HG02678 (cell line): Measurements from ENCODE around the gene ASB4.
"Not testable (repeated sequence)": the region's sequence is repeated elsewhere in the genome, so short reads cannot be mapped to it uniquely, and the experiment has no call there.

ENCODE experiments used
- ATAC-seq: cut with Tn5 transposase; IDR thresholded peaks from one replicate; pipeline ENCODE4 v1.9.1; 2021; ENCODE audit warnings: mild to moderate bottlenecking, moderate library complexity; ENCODE audit not compliant: unreplicated experiment

ASB4 gene

GRCh38 chr7:95485391-95486123 is at the start of gene ASB4:
Gene ASB4, plus strand, starts transcription at chr7:95485943. Its CDS starts 29 bp downstream, at chr7:95485972.
- ATAC-seq: no peak

- ATAC-seq: no peak
Observed at GRCh38 chr7:95436407-95436806, 49.3 kb upstream of the ASB4 start.

DNA sequence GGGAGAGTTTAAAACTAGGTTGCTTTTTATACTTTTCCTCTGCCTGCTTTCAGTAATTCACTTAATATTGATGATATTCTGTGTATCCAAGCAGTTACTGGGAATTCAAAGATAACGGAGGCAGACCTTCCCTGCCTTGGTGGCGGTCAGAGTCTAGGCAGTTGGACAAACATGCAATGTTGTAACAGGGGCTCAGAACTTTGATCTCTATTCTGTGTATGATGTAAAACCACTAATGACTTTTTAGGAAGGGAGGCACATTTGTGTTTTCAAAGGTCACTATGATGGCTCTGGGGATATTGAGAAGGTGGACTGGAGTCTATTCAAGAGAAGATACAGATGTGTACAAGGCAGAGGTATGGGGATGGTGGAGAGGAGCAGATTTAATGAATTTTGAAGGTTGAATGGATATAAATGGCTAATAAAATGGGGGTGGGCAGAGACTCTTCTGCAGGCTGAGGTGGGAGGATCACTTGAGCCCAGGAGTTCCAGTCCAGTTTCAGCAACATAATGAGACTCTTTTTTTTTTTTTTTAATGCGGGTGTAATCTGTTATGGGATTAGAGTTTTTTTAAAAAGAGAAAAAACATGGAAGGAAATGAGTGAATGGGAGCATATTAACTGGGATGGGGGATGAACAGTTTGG is 45.2 kb upstream of the ASB4 start:
- no peak for ATAC-seq

GRCh38 chr7:95441042-95441823 is 44.5 kb upstream of the ASB4 start:
- ATAC-seq: no peak

- no peak for ATAC-seq
Observed at GRCh38 chr7:95444796-95445195, 40.9 kb upstream of the ASB4 start.

DNA sequence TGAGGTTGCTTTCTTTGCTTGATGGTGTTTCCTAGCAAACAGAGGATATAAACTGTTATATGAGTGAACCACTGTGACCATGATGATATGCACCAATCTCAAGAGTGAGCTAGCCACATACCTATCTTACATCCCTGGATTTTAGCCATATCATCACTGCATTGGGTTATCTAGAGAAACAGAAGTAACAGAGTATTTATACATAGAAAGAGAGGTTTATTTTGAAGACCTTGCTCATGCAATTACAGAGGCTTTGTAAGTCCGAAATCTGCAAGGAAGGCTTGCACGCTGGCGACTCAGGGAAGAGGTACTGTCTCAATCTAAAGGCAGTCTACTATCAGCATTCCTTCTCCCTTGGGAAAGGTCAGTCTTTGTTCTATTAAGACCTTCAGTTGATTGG is 39.1 kb upstream of the ASB4 start:
- ATAC-seq: no peak

DNA sequence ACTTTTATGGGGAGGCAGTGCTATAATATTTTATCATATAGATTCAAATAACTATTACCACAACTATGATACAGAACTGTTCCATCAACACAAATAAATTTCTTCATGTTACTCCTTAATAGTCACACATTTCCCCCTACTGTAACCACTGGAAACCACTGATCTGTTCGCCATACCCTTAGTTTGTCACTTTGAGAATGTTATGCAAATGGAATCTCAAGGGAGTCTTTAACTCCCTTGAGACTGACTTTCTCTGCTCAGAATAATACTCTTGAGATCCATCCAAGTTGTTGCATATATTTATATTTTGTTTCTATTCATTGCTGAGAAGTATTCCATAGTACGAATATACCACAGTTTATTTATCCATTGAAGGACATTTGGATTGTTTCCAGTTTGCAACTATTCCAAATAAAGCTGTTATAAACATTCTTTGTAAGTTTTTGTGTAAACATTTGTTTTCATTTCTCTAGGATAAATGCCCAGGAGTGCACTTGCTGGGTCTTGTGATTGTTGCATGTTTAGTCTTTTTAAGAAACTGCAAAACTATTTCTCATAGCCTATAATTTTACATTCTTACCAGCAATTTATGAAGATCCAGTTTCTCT is 31.2 kb upstream of the ASB4 start:
- no peak for ATAC-seq

DNA sequence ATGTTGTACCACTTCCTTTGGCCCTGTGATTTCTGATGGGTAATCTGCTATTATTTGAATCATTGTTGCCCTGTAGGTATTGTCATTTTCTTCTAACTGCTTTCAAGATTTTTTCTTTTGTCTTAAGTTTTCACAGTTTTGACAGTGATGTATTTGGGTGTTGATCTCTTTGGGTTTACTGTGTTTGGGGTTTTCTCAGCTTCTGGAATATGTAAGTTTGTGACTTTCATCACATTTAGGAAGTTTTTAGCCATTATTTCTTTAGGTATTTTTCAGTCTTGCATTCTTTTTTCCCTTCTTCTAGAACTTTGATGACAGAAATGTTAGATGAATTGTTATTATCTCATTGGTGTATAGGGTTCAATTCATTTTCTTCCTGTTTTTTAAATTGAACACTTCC is 27.8 kb upstream of the ASB4 start:
- no peak for ATAC-seq

DNA sequence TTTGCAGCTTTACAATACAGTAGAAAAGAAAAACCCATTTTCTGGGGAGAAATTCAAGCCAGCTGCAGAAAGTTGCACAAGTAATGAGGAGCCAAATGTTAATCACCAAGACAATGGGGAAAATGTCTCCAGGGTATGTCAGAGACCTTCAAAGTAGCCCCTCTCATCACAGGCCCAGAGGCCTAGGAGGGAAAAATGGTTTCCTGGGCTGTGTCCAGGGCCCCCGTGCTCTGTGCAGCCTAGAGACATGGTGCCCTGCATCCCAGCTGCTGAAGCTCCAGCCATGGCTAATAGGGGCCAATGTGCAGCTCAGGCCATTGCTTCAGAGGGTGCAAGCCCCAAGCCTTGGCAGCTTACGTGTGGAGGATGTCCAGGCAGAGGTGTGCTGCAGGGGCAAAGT is 25.1 kb upstream of the ASB4 start:
- ATAC-seq: not testable (repeated sequence)

GRCh38 chr7:95467912-95468607 is 17.7 kb upstream of the ASB4 start:
- no peak for ATAC-seq

- no peak for ATAC-seq
Observed at GRCh38 chr7:95469187-95469586, 16.6 kb upstream of the ASB4 start.

DNA sequence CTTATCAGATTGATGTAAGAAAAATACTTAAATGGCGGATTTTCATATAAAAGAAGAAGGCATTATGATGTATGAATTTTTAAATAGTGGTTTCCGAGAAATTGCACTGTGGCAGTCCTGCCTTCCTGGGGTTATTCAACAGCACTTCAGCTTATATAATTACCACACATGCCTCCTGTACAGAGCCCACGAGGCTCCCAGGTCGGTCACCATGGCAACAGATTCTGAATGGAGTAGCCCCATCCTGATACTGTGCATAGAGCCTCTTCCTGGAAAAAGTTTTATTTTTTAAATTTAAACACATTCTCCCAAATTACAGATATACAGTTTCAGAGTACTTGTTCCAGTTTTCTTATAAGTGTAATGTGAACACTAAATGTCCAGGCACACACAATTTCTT is 15.9 kb upstream of the ASB4 start:
- ATAC-seq: no peak

GRCh38 chr7:95470452-95470851 is 15.3 kb upstream of the ASB4 start:
- ATAC-seq: peak; percentile 99

GRCh38 chr7:95471071-95471470 is 14.7 kb upstream of the ASB4 start:
- no peak for ATAC-seq

- no peak for ATAC-seq
Observed at GRCh38 chr7:95472581-95473161, 13.1 kb upstream of the ASB4 start.

DNA sequence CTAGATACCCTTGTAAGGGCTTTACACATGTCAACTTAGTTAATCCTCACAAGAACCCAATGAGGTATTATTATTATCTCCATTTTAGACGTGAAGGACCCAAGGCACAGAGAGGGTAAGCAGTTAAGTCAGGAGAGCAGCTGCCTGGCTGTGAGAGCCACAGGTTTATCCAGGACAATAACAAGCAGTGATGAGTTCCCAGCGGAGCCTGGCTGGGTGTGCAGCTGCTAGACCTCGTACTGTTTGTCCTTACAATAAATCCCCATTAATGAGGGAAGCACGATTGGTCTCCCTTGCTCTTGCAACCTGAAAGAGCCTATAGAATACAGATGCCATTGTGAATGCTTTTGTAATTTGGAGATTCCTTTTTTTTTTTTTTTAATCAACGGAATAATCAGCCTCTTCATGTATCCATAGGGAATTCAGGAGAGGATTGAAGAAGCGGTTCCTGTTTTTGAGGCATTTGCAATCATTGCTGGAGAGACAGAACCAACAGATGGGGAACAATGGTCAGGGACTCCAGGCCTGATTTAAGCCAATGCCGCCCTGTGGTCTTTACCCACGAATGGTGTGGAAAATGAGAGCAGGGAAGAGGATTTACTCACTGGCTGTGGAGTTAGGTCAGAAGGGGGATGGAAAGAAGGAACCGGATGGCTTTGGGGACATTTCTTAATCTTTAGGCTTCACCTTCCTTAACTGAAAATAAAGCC is 12.3 kb upstream of the ASB4 start:
- no peak for ATAC-seq

DNA sequence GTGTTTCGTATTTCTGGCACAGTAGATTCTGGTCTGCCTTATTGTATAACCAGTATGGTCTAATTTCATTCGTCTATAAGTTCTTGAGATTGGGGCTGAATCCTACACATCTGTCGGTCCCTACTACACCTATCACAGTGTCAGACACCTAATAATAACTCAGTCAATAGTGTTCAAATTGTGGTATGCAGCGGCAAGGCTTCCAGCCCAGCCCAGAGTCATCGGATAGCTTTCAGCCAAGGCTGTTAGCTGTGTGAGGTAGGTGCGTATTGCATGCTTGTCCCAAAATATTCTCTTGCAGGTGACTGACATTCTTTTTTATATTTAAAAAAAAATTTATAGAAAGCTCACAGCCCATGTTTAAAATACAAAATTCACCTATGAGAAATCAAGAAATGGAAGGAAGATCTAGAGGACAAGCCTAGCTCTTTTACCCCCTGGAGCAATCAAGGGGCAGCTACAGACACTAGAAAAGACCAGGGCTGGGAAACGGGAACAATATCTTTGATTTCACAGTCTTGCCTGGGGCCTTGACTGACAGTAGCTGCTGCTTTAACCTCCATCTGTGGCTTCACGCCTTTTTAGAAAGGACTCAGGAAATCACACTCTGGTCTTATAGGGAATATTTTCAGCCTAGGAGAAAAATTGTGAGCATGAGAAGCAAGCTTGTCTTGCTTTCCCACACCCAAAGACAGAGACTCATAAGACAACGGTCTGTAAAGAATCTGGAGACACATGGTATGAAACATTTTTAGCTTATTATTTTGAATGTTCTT is 9.5 kb upstream of the ASB4 start:
- no peak for ATAC-seq

DNA sequence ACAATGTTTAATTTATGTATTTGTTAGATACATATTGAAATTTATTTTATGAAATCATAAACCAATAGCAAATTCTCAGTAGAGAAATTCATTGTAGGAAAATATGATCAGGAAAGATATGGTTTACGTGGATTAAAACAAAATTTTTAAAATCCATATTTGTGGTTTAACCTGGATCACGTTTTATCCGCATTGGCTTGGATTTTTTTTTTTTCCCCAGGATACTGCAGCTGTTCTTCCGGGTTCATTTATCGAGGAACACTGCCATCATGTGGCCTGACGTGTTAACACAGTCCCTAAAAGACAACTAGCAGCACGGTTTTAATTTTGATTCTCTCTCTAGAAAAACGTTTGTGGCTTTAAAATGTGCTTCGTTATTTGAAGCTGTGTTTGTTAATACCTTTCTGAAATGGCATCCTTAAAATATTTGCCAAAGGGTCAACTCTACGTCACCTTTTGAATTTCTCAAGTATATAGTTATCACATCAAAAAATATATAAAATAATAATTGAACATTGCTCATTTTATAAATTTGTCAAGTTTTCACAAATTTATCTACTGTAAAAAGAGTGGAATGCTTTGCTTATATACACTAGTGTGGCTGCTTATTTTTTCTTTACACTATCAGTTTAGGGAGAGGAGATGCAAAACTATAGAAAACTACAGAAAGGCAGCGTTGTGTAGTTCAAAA is 8.7 kb upstream of the ASB4 start:
- ATAC-seq: peak; percentile 66
